ENCODE results near the gene CYP4A22.
"Not testable (repeated sequence)": the region's sequence is repeated elsewhere in the genome, so short reads cannot be mapped to it uniquely, and the experiment has no call there.

The CYP4A22 gene, protein sequence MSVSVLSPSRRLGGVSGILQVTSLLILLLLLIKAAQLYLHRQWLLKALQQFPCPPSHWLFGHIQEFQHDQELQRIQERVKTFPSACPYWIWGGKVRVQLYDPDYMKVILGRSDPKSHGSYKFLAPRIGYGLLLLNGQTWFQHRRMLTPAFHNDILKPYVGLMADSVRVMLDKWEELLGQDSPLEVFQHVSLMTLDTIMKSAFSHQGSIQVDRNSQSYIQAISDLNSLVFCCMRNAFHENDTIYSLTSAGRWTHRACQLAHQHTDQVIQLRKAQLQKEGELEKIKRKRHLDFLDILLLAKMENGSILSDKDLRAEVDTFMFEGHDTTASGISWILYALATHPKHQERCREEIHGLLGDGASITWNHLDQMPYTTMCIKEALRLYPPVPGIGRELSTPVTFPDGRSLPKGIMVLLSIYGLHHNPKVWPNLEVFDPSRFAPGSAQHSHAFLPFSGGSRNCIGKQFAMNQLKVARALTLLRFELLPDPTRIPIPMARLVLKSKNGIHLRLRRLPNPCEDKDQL

DNA sequence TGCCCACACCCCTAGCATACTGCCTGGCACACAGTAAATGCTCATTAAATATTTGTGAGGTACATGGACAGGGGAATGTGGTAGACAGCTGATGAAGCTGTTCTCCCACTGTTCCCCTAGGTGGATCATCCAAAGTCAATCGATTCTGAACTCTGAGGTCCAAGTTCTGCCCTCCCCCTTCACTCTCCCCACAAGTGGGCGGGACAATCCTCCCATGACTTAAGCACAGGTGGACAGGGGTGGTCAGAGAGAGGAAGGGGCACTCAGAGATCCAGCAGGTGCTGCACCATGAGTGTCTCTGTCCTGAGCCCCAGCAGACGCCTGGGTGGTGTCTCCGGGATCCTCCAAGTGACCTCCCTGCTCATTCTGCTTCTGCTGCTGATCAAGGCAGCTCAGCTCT is at the start of gene CYP4A22:
CYP4A22 (plus strand) TSS at position 244 of the 400 bp plus-strand sequence; CDS start at position 289, 45 bp downstream.
- no peak for DNase-seq (ENCODE audit: low spot score)

DNA sequence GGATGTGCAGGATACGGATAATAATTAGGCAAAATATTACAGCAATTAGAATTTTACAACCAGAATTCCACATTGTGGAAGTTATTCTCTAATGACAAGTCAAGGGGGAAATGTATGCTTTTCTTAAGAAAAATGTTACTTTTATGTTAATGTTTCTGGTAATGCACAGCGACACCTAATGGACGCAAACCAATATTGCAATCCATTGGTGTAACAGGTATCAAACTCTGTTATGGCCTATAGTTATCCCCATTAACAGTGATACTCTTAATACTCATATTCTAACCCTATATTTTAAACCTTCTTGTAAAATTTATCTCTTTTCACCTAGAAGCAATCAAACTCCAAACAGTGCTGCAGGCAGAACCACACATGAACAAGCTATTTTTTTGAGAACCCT is 47.9 kb upstream of the CYP4A22 start:
- DNase-seq (ENCODE audit: low spot score): not testable (repeated sequence)

DNA sequence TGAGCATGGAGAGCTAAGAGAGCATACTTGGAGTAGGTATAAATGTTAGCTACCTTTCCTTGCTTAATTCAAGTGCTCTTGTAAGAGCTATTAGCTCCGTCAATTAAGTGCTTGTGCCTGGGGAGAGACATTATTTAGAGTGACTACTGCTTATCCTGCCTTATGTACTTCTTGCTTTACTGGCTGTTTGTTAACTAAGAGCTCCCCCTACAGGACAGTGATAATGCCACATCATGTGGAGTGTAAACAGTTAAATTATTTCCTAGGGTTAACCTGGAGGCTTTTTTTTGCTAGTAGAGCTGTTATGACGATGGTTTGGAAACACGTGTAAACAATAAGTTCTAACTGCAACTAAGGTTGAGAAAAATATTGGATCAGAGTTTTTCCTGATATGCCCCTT is 45.8 kb upstream of the CYP4A22 start:
- DNase-seq (ENCODE audit: low spot score): not testable (repeated sequence)

DNA sequence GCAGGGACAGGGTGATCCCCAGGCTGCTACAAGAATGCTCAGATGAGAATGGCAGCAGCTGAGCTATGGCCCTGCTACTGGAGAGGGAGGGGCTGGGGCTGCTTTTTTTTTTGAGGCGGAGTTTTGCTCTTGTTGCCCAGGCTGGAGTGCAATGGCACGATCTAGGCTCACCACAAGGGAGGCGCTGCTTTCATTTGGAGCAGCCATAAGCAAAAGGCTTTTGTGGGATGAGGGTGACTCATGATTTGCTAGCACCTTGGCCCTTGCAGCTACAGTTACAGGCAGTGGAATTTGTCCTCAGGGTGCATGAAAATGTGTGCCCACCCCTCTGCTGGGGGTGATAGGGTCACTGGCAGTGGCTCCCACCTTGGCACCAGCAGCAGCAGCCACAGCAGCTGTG is 32.4 kb upstream of the CYP4A22 start:
- no peak for DNase-seq (ENCODE audit: low spot score)

DNA sequence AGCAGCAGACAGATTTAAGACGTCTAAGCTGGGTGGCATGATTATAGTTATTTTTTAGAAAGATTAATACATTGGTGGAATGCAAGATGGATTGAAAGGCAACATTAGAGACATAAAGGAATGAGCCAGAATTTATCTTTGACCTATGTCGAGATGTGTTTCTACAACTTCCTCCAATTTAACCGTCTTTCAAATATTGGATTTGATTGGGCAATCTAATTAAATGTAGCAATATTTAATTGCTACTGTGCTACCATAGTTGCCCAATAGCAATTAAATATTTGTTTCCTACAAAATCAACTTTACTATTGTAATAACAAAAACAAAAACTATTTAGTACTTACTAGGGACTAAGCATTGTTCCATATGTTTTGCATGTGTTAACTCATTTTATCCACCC is 30.4 kb upstream of the CYP4A22 start:
- DNase-seq (ENCODE audit: low spot score): no peak

DNA sequence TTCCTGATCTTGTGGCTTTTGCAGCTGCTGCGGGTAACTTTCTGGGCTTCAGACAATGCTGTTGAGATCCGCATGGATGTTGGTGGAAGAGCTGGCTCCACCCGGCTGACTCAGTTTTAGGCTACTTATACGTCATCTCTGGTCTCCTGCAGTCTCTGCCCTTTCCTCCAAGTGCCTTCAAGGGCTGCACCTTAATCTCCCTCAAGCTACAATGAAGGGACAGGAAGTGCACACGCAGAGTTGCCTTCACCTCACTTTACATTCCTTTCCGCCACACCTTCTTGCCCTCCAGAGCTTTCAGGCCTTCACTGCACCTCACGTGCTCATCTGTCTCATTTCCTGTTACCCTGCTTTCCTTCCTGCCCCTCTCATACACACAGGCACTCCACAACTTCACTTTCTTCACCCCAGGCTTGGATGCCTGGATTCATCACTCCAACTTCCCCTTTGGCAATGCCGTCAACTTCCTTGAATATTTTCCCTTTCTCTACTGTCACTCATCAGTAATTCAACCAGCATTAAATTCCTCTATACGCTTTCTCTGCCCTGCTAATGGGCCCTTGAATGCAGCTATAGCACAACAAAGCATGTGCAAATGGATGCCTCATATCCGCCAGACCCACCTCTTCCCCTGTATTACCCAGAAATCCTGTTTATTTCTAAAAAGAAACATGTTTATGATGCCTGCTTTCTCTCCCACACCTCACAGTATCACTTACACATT is 29.2 kb upstream of the CYP4A22 start:
- DNase-seq (ENCODE audit: low spot score): not testable (repeated sequence)

DNA sequence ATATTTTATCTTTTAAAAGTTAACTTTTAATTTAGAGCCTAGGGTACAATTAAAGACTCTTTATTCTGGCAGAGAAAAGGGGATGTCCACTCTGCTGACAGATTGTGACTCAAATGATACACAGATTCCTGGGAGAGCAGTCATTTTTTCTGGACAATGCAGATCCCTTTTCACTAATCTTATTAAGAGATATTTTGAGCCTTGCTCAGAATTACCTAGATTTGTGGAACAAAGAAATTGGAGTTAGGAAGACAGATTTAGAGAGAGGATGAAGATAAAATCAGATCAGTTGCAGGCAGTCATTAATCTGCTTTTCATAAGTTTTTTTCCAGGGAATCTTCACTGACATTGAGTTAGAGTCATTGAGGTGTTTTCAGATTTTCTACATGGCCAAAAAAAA is 27.8 kb upstream of the CYP4A22 start:
- DNase-seq (ENCODE audit: low spot score): not testable (repeated sequence)

DNA sequence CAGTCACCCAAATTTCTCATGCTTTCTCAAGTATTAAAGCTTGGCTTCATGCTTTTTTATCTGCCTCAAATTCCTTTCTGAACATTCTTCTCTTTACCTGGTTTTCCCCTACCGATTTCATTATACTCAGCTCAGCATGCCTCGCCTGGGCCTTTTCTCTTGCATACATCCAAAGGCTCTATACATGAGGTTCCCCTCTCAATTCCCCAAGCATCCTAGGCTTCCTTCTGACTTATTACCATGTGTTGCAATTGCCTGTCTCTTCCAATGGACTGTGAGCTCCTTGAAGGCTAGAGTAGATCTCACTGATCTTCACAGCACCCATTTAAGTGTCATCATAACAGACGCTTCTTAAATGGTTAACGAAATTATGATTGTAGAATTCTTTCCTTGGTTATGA is 24.1 kb upstream of the CYP4A22 start:
- no peak for DNase-seq (ENCODE audit: low spot score)

DNA sequence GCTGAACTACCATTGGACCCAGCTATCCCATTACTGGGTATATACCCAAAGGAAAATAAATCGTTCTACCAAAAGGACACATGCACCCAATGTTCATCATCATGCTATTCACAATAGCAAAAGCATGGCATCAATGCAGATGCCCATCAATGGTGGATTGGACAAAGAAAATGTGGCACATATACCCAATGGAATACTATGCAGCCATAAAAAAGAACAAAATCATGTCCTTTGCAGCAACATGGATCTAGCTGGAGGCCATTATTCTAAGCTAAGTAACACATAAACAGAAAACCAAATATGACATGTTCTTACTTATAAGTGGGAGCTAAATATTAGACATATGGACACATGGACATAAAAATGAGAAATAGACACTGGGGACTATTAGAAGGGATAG is 16.2 kb upstream of the CYP4A22 start:
- DNase-seq (ENCODE audit: low spot score): not testable (repeated sequence)

DNA sequence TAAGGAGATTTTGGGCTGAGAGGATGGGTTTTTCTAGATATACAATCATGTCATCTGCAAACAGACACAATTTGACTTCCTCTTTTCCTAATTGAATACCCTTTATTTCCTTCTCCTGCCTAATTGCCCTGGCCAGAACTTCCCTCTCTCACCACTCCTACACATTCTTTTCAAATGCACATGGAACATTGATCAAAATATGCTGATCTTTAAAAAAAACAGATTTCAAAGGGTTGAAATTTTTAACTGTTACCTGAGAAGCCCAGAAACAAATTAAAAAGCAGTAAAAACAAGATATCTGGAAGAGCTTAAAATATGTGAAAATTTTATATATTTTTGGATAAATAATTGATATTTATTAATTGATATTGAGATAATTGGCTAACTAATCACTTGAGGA is 12.4 kb upstream of the CYP4A22 start:
- not testable (repeated sequence) for DNase-seq (ENCODE audit: low spot score)

DNA sequence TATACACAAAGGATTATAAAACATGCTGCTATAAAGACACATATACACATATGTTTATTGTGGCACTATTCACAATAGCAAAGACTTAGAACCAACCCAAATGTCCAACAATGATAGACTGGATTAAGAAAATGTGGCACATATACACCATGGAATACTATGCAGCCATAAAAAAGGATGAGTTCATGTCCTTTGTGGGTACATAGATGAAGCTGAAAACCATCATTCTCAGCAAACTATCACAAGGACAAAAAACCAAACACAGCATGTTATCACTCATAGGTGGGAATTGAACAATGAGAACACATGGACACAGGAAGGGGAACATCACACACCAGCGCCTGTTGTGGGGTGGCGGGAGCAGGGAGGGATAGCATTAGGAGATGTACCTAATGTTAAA is 10.2 kb upstream of the CYP4A22 start:
- not testable (repeated sequence) for DNase-seq (ENCODE audit: low spot score)

DNA sequence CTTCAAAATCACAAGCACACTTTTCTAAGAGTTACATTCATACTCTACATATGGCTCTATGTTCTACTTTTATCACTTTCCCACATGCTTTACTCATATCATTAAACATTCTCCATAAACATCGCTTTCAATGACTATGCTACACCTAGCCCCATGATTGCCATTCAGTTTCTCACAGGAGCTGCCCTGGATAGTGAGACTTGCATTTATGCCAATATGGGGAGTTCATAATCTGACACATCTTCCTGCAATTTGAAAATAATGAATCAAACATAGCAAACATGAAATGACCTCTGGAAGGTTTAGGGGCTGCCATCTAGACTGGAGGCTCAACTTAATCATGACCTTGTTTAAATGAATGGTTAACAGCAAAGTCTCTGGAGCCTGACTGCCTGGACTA is 9.0 kb upstream of the CYP4A22 start:
- DNase-seq (ENCODE audit: low spot score): no peak

DNA sequence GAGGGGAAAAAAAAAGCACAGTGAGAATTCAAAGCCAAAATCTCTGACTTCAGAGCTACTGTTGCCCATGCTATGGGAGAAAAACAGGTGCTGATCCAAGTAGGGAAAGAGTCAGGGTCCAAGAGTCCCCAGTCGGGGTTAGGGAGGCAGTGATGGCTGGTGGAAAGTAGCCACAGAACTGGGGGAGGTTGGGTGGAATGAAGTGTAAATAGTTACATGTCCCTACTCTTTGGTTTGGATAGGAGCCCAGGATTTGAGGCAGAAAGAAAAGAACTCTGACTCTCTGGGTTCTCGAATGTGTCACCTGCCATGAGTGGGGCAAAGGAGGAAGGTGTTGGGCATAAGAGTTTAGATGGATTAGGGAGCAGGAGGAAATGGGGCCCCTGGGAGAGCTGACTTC is 8.4 kb upstream of the CYP4A22 start:
- not testable (repeated sequence) for DNase-seq (ENCODE audit: low spot score)

DNA sequence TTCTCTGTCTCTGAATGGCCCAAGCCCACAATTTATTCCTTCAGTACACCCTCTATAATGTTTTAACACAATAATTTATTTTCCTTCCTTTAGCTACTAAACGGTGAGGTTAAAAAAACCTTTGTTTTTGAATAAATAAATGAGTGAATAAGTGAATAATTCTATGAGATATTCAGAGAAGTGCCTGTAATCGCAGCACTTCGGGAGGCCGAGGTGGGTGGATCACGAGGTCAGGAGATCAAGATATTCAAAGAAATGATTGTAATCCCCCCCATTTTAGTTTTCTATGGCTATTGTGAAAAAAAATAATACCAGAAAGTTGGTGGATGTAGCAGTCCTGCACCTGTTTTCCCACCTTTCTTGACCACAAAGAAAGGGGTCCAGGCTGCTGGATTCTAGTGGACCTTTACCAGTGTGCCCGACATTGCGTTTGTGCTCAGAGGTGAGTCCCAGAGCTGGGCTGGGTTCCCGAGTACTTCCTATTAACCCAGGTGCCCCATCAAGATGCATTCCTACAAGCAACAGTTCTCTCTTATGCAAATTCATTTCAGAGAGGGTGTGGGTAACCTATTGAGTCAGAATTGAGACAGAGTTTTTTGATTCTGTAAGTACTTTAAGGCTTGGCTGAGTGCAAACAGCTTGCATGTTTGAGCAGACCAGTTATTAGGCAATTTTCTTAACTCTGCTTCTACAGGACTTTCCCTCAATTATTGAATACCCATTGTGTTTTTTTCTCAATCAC is 7.6 kb upstream of the CYP4A22 start:
- DNase-seq (ENCODE audit: low spot score): not testable (repeated sequence)

DNA sequence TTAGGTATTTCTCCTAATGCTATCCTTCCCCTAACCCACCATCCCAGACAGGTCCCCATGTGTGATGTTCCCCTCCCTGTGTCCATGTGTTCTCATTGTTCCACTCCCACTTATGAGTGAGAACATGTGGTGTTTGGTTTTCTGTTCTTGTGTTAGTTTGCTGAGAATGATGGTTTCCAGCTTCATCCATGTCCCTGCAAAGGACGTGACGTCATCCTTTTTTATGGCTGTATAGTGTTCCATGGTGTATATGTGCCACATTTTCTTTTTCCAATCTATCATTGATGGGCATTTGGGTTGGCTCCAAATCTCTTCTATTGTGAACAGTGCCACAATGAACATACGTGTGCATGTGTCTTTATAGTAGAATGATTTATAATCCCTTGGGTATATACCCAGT is 4.6 kb upstream of the CYP4A22 start:
- not testable (repeated sequence) for DNase-seq (ENCODE audit: low spot score)

DNA sequence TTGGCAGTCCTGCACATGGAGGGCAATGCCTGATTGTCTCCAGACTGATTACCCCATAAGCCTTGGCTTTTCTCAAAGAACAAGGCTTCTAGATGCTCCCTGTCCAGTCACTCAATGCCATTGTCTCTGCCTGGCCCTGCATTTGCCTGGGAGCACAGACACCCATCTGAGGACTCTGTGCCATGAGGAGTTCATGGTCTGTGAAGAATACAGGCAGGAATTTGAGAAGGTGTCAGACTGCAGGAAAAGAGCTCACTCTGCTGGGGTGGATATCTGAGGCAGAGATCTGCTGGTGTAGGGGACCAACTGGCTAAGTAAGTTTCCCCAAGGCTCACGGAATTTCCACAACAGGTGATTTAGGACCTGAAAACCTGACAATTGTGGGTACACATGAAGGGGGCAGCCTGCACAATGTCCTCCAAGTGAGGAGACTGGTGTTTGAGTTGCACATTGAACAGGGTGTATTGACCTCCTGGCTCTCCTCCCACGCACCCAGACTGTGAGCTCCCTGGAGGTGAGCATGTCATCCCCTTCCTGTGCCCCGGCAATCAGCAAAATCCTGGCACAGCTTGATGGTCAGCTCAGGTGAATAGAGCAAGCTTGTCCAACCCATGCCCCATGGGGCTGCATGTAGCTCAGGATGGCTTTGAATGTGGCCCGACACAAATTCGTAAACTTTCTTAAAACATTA is 829 bp downstream of the CYP4A22 start:
- DNase-seq (ENCODE audit: low spot score): no peak

DNA sequence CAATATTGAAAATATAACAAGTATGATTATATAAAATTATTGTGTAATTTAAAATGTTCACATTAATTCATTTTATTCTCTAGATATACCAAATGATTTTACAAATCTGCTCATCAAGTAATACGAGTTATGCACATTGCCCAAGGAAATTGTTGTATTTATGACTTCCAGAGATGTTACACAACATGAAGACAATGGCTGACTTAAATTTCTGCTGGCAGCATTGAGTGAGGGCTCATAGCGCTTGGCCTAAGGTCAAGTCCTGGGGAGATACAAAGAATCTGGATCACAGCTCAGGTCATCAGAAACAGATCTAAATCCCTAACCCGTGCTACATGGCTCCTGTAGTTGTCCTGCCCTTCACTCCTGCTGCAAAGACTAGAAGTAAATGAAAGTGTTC is 3.1 kb downstream of the CYP4A22 start:
- DNase-seq (ENCODE audit: low spot score): not testable (repeated sequence)

DNA sequence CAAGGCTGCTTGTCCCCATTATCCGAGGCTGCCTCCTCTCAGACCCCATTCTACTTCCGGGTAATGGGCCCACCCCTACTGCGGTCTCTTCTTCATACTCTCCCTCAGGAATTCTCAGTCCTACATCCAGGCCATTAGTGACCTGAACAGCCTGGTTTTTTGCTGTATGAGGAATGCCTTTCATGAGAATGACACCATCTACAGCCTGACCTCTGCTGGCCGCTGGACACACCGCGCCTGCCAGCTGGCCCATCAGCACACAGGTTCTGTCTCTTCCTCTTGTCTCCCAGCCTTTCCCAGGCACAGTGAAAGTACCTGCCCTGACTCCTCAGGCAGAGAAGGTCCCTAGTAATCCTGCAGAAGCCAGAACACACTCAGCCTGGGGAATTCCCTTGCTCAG is 6.4 kb downstream of the CYP4A22 start:
- DNase-seq (ENCODE audit: low spot score): not testable (repeated sequence)

DNA sequence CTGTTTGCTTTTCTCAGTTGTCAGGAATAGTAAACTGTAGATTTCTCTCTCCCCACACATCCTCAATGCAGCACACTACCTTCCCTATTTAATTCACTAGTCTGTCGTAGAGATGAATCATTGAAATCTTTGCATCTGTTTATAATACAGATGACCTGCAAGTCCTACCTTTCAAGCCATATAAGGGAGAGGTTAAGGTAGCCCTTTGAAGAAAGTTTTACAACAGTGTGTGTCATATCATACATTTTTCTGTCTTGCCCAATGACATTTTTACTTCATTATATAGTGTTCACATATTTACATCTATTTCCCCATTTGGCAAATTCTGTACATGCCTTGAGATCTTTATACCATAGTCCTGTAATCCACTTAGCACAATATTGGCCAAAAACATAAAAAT is 9.3 kb downstream of the CYP4A22 start:
- DNase-seq (ENCODE audit: low spot score): not testable (repeated sequence)

DNA sequence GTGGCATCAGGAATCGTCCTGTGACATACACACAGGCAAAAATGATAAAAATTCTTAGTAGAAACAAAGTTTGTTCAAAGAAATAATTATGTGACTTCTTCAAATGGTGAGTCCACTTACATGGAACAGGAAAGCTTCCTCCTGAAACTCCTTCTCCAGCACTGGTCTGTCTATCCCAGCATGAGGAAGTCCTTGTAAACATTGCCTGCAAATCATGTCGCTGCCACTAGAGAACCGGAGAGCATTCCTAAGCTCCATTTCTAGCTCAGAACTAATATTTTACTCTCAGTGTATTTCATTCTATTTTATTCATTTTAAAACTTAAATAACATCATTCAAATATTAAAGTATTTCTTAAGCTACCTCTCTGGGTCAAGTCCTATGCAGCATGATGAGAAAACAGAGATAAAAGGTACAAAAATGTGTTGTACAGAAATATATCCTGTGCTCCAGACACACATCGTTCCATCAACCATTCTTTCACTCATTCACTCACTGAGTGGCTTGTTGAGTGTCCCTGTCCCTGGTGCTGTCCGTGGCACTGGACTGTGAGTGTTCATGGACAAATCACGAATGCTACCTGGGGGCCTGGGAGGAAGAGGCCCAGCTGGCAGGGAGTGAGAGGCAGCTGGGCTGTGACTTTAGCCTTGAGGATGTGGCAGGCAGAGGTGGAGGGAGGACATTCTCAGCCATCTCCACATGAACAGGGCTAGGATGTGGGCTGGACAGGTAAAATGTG is 10.0 kb downstream of the CYP4A22 start:
- no peak for DNase-seq (ENCODE audit: low spot score)

DNA sequence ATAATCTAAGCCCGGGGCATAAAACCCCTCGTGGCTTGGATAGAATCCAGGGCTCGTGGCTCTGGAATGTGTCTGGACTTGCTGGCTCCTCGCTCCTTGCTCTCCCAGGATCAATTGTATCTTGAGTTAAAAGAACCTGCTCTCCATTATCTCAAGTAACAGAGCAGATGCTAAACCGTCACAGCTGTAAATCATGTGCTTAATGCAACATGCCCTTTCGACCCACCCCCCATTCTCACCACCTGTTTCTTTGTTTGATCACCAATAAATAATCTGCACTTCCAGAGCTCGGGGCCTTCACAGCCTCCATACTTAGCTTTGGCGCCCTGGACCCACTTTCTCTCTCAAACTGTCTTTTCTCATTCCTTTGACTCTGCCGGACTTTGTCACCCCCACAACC is 11.9 kb downstream of the CYP4A22 start:
- DNase-seq (ENCODE audit: low spot score): not testable (repeated sequence)
